ENCODE data around the gene C22orf23. TPM values are rescaled to one million over a fixed set of nuclear protein-coding genes. Genes with fewer than 3 reads are reported as not detected.

C22orf23 gene
- total RNA-seq, 1 experiment from 2014 or later = 0.47 TPM

- CTCF ChIA-PET = no interaction called here
- POLR2A ChIA-PET = no interaction called here
These were observed 2.1 kb downstream of the C22orf23 start for GRCh38 chr22:37951305-37951704.

More at GRCh38 chr22:37951305-37951704, 2.1 kb downstream of the C22orf23 start:
- intact Hi-C loops (cut with micrococcal nuclease) = no loop called here
- H3K9me3 ChIP-seq (ENCODE audit: control insufficient read depth in 1 of 2, insufficient read depth in 1 of 2, low read depth in 1 of 2, low read length in 2 of 2) = no peaks in the 10 kb centered on the region
- no peak for ATAC-seq
- no peak overlapping the region for H3K4me3 ChIP-seq (replicated peaks in 1 of 2; ENCODE audit: low read depth in 1 of 2, low read length in 2 of 2)
- H3K4me1 ChIP-seq (ENCODE audit: control insufficient read depth in 1 of 2, insufficient read depth in 2 of 2, low read length in 2 of 2) = peaks cover 7 to 17% of the 10 kb centered on the region in 2 experiments; a peak in 3 of 4 replicates
- no peaks in the 10 kb centered on the region for H3K36me3 ChIP-seq (ENCODE audit: control insufficient read depth in 1 of 2, insufficient read depth in 2 of 2, low read length in 2 of 2)
- no peaks in the 10 kb centered on the region for H3K9me2 ChIP-seq (ENCODE audit: insufficient read depth)
- DNase-seq (ENCODE audit: low read depth, low spot score) = no peak
- H3K4me2 ChIP-seq (ENCODE audit: low read length) = no peak overlapping the region
- H3K79me2 ChIP-seq (ENCODE audit: insufficient read depth, low read length) = peaks cover 26% of the 10 kb centered on the region
- H3K9ac ChIP-seq (ENCODE audit: low read length) = no peak overlapping the region
- no peak overlapping the region for H3K27ac ChIP-seq (ENCODE audit: low read depth, low read length)
- no peak overlapping the region for H2AFZ ChIP-seq (ENCODE audit: low read depth, low read length, poor library complexity, severe bottlenecking)
- TF ChIP-seq EGR1 (IDR thresholded peaks at IDR 0.05; ENCODE audit: low read depth) = no peak
- no peak for TF ChIP-seq CEBPB (IDR thresholded peaks at IDR 0.05; ENCODE audit: low read depth)
- TF ChIP-seq ZFX (IDR thresholded peaks at IDR 0.05) = no peak
- TF ChIP-seq CBX3 (IDR thresholded peaks at IDR 0.05; ENCODE audit: low read depth) = no peak
- TF ChIP-seq POLR2AphosphoS5 (IDR thresholded peaks at IDR 0.05; ENCODE audit: low read depth, low read length) = no peak
- TF ChIP-seq ATF3 (IDR thresholded peaks at IDR 0.05) = no peak
- no peak for TF ChIP-seq CTCF (IDR thresholded peaks at IDR 0.05 in 2 of 3, conservative IDR thresholded peaks at IDR 0.05 in 1 of 3; ENCODE audit: borderline replicate concordance in 1 of 3, insufficient read depth in 1 of 3, low read depth in 2 of 3, low read length in 2 of 3)
- no peak for TF ChIP-seq JUND (IDR thresholded peaks at IDR 0.05)
- no peak for TF ChIP-seq REST (IDR thresholded peaks at IDR 0.05; ENCODE audit: low read depth)
- no peak for TF ChIP-seq RAD21 (IDR thresholded peaks at IDR 0.05; ENCODE audit: low read depth)
- TF ChIP-seq EZH2 (IDR thresholded peaks at IDR 0.05) = no peak
- no peak for TF ChIP-seq TCF7L2 (IDR thresholded peaks at IDR 0.05; ENCODE audit: borderline replicate concordance, extremely low read depth, insufficient read depth, insufficient read length)
- TF ChIP-seq SIN3A (IDR thresholded peaks at IDR 0.05; ENCODE audit: low read depth) = no peak
- no peak for TF ChIP-seq FOSL1 (IDR thresholded peaks at IDR 0.05; ENCODE audit: low read depth)
- TF ChIP-seq, protein P1, sequence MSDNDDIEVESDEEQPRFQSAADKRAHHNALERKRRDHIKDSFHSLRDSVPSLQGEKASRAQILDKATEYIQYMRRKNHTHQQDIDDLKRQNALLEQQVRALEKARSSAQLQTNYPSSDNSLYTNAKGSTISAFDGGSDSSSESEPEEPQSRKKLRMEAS (IDR thresholded peaks at IDR 0.05) = no peak
- no peak for TF ChIP-seq POLR2A (IDR thresholded peaks at IDR 0.05; ENCODE audit: borderline replicate concordance, extremely low read depth, insufficient read depth, insufficient read length)
- no peaks in the 10 kb centered on the region for H4K20me1 ChIP-seq (ENCODE audit: insufficient read depth)
- RAD21 ChIA-PET (ENCODE audit: low non-redundant PET in 1 of 2, low total read pairs in 2 of 2, uncharacterized antibody in 2 of 2, unreplicated experiment in 2 of 2) = no interaction called here
- BruUV-seq (replicated peaks) = no TSS peak
- H3K27me3 ChIP-seq (ENCODE audit: insufficient read depth, low read length) = no peaks in the 10 kb centered on the region
